ENCODE measurements around the gene SNRPD3.

SNRPD3 gene

GRCh38 chr22:24532075-24532474 lies 23.7 kb upstream of the SNRPD3 start:
- Histone ChIP-seq H3K4me2 (ENCODE audit: low read depth, low read length, poor library complexity, severe bottlenecking) (no peak overlapping the region), H3K9me3 (ENCODE audit: insufficient read depth, low read depth, low read length) (no peaks in the 10 kb centered on the region), H3F3A (ENCODE audit: low read depth) (no peaks in the 10 kb centered on the region), H4K20me1 (ENCODE audit: insufficient read depth, low read length, poor library complexity, severe bottlenecking) (no peaks in the 10 kb centered on the region), H3K9ac (ENCODE audit: low read depth, low read length, poor library complexity, severe bottlenecking) (no peak overlapping the region), H3K79me2 (ENCODE audit: insufficient read depth, low read length) (no peaks in the 10 kb centered on the region), H3K4me3 (ENCODE audit: low read length, poor library complexity, severe bottlenecking) (no peak overlapping the region), H3K9me2 (replicated peaks; ENCODE audit: low read depth, low read length) (no peaks in the 10 kb centered on the region), H3K27me3 (ENCODE audit: insufficient read depth, low read length, poor library complexity, severe bottlenecking) (no peaks in the 10 kb centered on the region), H2AFZ (ENCODE audit: low read length) (no peak overlapping the region), H3K36me3 (ENCODE audit: insufficient read depth, low read length) (no peaks in the 10 kb centered on the region), H3K4me1 (ENCODE audit: insufficient read depth, low read length, poor library complexity, severe bottlenecking) (no peaks in the 10 kb centered on the region)
- TF ChIP-seq EZH2phosphoT487 (IDR thresholded peaks at IDR 0.05; ENCODE audit: borderline replicate concordance) = no peak
- no peak for TF ChIP-seq CTCF (conservative IDR thresholded peaks at IDR 0.05; ENCODE audit: low read length)

- no peak for TF ChIP-seq EZH2phosphoT487 (IDR thresholded peaks at IDR 0.05; ENCODE audit: borderline replicate concordance)
- no peak for TF ChIP-seq CTCF (conservative IDR thresholded peaks at IDR 0.05; ENCODE audit: low read length)
- Histone ChIP-seq H2AFZ (ENCODE audit: low read length) (no peak overlapping the region), H3K79me2 (ENCODE audit: insufficient read depth, low read length) (no peaks in the 10 kb centered on the region), H3F3A (ENCODE audit: low read depth) (no peaks in the 10 kb centered on the region), H3K27me3 (ENCODE audit: insufficient read depth, low read length, poor library complexity, severe bottlenecking) (no peaks in the 10 kb centered on the region), H3K9me3 (ENCODE audit: insufficient read depth, low read depth, low read length) (no peaks in the 10 kb centered on the region), H3K4me3 (ENCODE audit: low read length, poor library complexity, severe bottlenecking) (no peak overlapping the region), H3K9ac (ENCODE audit: low read depth, low read length, poor library complexity, severe bottlenecking) (no peak overlapping the region), H4K20me1 (ENCODE audit: insufficient read depth, low read length, poor library complexity, severe bottlenecking) (no peaks in the 10 kb centered on the region), H3K36me3 (ENCODE audit: insufficient read depth, low read length) (peaks cover 9% of the 10 kb centered on the region; the same call in 1 of the 2 replicates), H3K9me2 (replicated peaks; ENCODE audit: low read depth, low read length) (no peaks in the 10 kb centered on the region), H3K4me2 (ENCODE audit: low read depth, low read length, poor library complexity, severe bottlenecking) (no peak overlapping the region), H3K4me1 (ENCODE audit: insufficient read depth, low read length, poor library complexity, severe bottlenecking) (no peaks in the 10 kb centered on the region)
Measured at GRCh38 chr22:24535348-24535747, 20.5 kb upstream of the SNRPD3 start.

DNA sequence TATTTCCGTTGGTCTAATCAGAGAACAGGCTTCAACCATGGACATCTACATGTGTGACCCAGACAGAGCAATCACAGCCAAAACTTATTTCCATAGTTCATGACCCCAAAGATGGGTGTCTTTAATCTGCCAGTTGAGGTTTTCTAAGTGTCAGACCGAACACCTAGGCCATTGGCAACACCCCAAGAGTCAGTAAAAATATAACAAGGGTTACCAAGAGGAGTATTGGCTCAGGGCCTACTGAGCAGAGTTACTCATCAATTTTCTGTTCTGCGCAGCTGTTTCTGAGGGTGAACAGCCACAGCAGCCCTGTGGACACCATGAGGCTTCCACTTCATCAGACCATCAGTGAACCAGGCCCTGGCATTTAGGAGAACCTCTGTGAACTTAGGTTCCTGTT lies 19.7 kb upstream of the SNRPD3 start:
- Histone ChIP-seq H3K4me1 (ENCODE audit: insufficient read depth, low read length, poor library complexity, severe bottlenecking) (no peaks in the 10 kb centered on the region), H3K4me3 (ENCODE audit: low read length, poor library complexity, severe bottlenecking) (no peak overlapping the region), H4K20me1 (ENCODE audit: insufficient read depth, low read length, poor library complexity, severe bottlenecking) (no peaks in the 10 kb centered on the region), H3K9ac (ENCODE audit: low read depth, low read length, poor library complexity, severe bottlenecking) (no peak overlapping the region), H3K79me2 (ENCODE audit: insufficient read depth, low read length) (no peaks in the 10 kb centered on the region), H3K27me3 (ENCODE audit: insufficient read depth, low read length, poor library complexity, severe bottlenecking) (no peaks in the 10 kb centered on the region), H2AFZ (ENCODE audit: low read length) (no peak overlapping the region), H3K36me3 (ENCODE audit: insufficient read depth, low read length) (peaks cover 17% of the 10 kb centered on the region; the same call in 1 of the 2 replicates), H3K9me2 (replicated peaks; ENCODE audit: low read depth, low read length) (no peaks in the 10 kb centered on the region), H3F3A (ENCODE audit: low read depth) (no peaks in the 10 kb centered on the region), H3K4me2 (ENCODE audit: low read depth, low read length, poor library complexity, severe bottlenecking) (no peak overlapping the region), H3K9me3 (ENCODE audit: insufficient read depth, low read depth, low read length) (no peaks in the 10 kb centered on the region)
- TF ChIP-seq CTCF (conservative IDR thresholded peaks at IDR 0.05; ENCODE audit: low read length) (no peak), EZH2phosphoT487 (IDR thresholded peaks at IDR 0.05; ENCODE audit: borderline replicate concordance) (no peak)

Measured in Loucy (cell line).